VCaP (cell line): ENCODE measurements around the gene STARD13.

Experiments used
- H3K27ac ChIP-seq: fragments of 450-650 bp; 2 replicates; pipeline ENCODE4 v1.5.1; 2017
- CTCF ChIP-seq: fragments of 450-650 bp; conservative IDR thresholded peaks from 2 replicates; pipeline ENCODE4 v1.5.1; 2017; ENCODE audit warnings: mild to moderate bottlenecking, moderate library complexity

The STARD13 gene

DNA sequence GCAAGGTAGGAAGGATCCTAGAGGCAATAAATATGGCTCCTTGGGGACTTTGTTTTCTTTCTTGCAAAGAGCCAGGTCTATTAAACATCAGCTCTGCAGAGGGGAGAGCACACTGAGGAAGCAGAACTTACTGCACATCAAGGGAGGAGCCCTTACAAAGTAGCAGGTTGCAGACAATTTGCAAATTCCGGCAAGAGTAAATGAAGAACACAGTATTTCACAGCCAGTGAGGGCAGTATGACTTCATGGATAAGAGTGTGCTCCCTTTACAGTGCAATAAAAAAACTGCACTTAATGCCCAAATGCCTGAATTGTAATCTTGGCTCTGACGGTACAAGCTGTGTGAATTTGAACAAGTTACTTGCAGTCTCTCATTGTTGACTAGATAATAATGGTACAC is 75.5 kb downstream of the STARD13 start:
- peak; percentile 31 for TF ChIP-seq CTCF
- H3K27ac ChIP-seq, result 0 out of 2 replicates have a peak overlapping the region, but pooled peaks have one; percentile 9

GRCh38 chr13:33208290-33209220 is 77.0 kb downstream of the STARD13 start:
- no peak overlapping the region for H3K27ac ChIP-seq
- TF ChIP-seq CTCF, result no peak

- H3K27ac ChIP-seq, result no peak overlapping the region
- TF ChIP-seq CTCF, result no peak
Observed at GRCh38 chr13:33207615-33207961, 78.0 kb downstream of the STARD13 start.

DNA sequence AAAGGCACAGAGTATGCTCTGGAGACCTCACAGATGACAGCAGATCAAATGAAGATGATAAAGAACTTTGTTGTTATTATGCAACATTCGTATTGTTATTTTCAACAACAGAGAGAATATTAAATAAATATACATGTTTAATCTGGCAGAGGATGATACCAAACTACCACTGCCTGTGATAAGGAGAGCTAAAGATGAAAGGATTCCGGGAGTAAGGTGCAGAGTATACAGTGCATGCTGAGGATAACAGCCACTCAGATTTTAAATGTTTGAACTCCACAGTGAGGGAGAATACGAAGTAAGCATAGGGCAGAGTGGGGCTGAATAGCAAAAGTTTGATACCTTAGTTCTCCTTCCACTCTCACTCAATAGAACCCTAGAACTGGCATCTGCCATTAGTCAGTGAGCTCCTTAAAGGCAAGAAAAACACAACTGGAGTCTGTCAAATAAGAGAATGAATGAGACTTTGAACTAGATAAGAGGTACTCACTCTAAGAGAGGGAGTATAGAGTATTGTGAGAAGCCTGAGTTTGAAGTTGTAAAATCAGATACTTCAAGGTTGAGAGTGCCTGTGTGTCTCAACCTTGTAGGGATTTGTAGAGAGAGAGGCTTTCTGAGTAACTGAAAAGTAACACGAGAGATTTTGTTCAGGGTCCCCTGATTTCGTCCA is 78.5 kb downstream of the STARD13 start:
- no peak overlapping the region for H3K27ac ChIP-seq
- no peak for TF ChIP-seq CTCF

DNA sequence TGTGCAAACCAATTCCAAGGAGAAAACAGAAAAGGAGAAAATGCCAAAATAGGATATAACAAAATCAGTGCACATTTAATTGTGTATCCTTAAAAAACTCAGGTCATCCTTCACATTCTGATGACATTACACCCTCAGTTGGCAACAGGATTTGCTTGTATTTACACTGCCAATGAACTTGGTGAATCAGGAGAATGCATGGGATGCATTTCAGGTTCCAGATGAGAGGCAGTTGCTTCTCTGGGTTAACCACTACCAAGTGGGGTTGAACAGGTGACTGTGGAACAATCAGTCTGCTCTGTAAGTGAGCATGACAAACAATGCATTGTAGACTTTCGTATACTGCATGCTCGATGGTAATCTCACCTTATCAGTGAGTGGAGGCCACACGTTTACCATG is 79.1 kb downstream of the STARD13 start:
- peak overlapping the region; percentile 22; the same call in 1 of the 2 replicates for H3K27ac ChIP-seq
- TF ChIP-seq CTCF, result no peak

DNA sequence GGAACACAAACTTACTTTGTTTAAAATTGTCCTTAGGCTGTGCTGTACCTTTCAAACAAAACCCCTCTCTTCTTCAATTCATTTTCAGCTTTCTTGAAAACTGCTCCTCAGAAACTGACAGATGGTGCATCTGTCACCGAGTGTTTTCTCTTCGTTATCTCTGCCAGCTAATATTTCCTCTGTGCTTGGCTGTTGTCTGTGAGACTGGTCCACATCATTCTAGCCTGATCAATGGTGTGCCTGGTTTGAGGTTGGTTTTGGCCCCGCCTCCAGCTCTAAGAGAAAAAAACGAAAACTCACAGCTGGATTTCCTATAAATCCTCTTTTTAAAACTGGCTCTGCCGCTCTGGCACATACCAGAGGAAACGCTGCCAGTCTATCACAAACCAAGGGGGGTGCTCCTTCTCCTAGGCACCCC is 79.7 kb downstream of the STARD13 start:
- H3K27ac ChIP-seq, result peak overlapping the region; percentile 22

More for the DNA sequence above, 79.7 kb downstream of the STARD13 start:
- no peak for TF ChIP-seq CTCF
